Tibial nerve (tissue), 4 donors: ENCODE measurements around the gene MAP1LC3B. TPM values are rescaled to one million over a fixed set of nuclear protein-coding genes. Genes with fewer than 3 reads are reported as not detected.

ENCODE experiments used
- DNase-seq, 2 donors: peaks; one replicate each; pipeline ENCODE4 v3.0.0-alpha.2; 2019; ENCODE audit warnings: low spot score in 2 of 2
- H3K27ac ChIP-seq, 4 donors: fragments of 200-600 bp; sonication (generic) in 3 of 4; one replicate each; pipeline ENCODE4 v1.5.1; 2017 to 2019; ENCODE audit warnings: mild to moderate bottlenecking in 1 of 4
- H3K27me3 ChIP-seq, 2 donors: fragments of 200-600 bp; sonication (generic) in 1 of 2; one replicate each; pipeline versions ENCODE4 v1.5.1 to v1.6.0; 2017 to 2019
- H3K36me3 ChIP-seq, 3 donors: fragments of 200-600 bp; sonication (generic); one replicate each; pipeline ENCODE4 v1.5.1; 2018 to 2019
- H3K4me1 ChIP-seq, 4 donors: fragments of 200-600 bp; sonication (generic) in 3 of 4; one replicate each; pipeline ENCODE4 v1.5.1; 2017 to 2019
- H3K4me3 ChIP-seq, 4 donors: fragments of 200-600 bp; sonication (generic) in 3 of 4; one replicate each; pipeline ENCODE4 v1.5.1; 2017 to 2019; ENCODE audit warnings: mild to moderate bottlenecking in 1 of 4, moderate library complexity in 1 of 4
- H3K9me3 ChIP-seq, 4 donors: fragments of 200-600 bp; sonication (generic) in 3 of 4; one replicate each; pipeline ENCODE4 v1.5.1; 2017 to 2019
- EP300 ChIP-seq, 2 donors: sonication (generic); formaldehyde crosslinking; IDR thresholded peaks; one replicate each; pipeline ENCODE4 v1.6.1; 2017; ENCODE audit warnings: antibody characterized with exemption in 2 of 2, mild to moderate bottlenecking in 1 of 2
- POLR2A ChIP-seq, 2 donors: fragments of 450-650 bp; IDR thresholded peaks; one replicate each; pipeline ENCODE4 v1.6.1; 2017; ENCODE audit warnings: antibody characterized with exemption in 2 of 2, mild to moderate bottlenecking in 2 of 2, moderate library complexity in 2 of 2
- WGBS, 2 donors: methylation state at CpG; one replicate each; pipeline ENCODE4 v1.1.5; 2018; 5-methylcytosine and 5-hydroxymethylcytosine counted together
- total RNA-seq, 4 donors: library from RNA; depleted of rRNA; stranded (reverse); fragments of >200 nt; gene quantifications; one replicate each; pipeline ENCODE4 v1.1.0, GENCODE V29; 2016
- TF ChIP-seq, protein P1 (sequence below), 5 experiments: fragments of 200-600 bp in 3 of 5; fragments of 450-650 bp in 2 of 5; sonication (generic) in 3 of 5; IDR thresholded peaks; one replicate each; pipeline ENCODE4 v1.5.1; 2016 to 2019; ENCODE audit warnings: antibody characterized with exemption in 5 of 5, mild to moderate bottlenecking in 3 of 5, moderate library complexity in 2 of 5

Gene MAP1LC3B
- total RNA-seq, 4 donors from 2014 or later: 60.9 to 78.1 (median 68.2) TPM

DNA sequence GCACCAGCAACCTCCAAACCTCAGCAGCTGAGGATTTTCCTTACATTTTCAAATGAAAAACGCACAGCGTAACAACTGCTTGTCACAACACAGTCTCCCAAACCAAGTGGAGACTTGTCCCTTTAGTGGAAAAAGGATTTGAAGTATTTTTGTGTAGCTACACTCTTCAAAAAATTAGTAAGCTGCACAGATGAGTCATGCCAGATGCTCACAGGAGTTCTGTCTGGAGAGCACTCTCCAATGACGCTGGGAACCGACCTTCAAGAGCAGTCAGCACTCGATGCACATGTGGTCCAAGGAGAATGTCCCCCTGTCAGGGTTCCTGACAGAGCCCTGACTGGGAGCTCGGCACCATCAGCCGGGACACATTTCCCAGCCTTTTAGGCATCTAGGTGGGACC lies 39.8 kb downstream of the MAP1LC3B start:
- DNase-seq: no peak
- TF ChIP-seq EP300 (IDR thresholded peaks at IDR 0.05) (no peak), POLR2A (IDR thresholded peaks at IDR 0.05) (no peak)
- TF ChIP-seq, protein P1, sequence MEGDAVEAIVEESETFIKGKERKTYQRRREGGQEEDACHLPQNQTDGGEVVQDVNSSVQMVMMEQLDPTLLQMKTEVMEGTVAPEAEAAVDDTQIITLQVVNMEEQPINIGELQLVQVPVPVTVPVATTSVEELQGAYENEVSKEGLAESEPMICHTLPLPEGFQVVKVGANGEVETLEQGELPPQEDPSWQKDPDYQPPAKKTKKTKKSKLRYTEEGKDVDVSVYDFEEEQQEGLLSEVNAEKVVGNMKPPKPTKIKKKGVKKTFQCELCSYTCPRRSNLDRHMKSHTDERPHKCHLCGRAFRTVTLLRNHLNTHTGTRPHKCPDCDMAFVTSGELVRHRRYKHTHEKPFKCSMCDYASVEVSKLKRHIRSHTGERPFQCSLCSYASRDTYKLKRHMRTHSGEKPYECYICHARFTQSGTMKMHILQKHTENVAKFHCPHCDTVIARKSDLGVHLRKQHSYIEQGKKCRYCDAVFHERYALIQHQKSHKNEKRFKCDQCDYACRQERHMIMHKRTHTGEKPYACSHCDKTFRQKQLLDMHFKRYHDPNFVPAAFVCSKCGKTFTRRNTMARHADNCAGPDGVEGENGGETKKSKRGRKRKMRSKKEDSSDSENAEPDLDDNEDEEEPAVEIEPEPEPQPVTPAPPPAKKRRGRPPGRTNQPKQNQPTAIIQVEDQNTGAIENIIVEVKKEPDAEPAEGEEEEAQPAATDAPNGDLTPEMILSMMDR (IDR thresholded peaks at IDR 0.05): no peak
- WGBS, 2 donors: 78 to 84% methylated on average over 7 of the region's 7 CpGs

DNA sequence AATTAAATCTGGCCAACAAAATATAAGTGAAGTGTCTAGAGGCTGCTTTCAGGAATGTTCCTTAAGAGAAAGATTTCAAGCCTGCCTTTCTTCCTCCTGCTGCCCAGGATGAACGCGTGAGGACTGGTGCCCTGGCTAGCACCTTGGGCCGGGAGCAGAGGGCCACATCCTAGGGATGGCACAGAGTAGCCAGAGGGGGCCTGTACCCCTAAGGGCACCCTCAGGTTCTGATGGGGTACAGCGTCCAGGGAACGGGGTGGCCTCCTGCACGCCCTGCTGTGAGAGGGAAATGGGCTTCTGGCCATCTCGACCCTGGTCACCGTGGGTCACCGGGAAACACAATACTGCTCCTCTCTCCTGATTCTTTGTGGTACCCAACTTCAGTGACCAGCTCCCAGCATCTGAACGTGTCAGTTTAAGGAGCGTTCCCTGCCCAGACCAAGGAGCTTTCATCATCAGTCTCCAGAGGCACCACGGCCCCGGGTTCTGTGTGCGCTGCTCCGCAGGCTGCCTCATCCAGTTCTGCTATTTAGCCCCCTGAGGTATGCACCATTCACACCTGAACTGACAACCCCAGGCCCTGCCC lies 40.3 kb downstream of the MAP1LC3B start:
- Histone ChIP-seq H3K27ac (no peak overlapping the region), H3K36me3 (peaks cover 0 to 38% (median 0%) of the 10 kb centered on the region in 3 donors), H3K4me1 (peaks cover 0 to 21% (median 9%) of the 10 kb centered on the region in 4 donors), H3K4me3 (no peak overlapping the region), H3K27me3 (no peaks in the 10 kb centered on the region), H3K9me3 (no peaks in the 10 kb centered on the region)
- 86 to 90% methylated on average over 12 to 15 of the region's 15 CpGs for WGBS, 2 donors
- no peak for DNase-seq
- no peak for TF ChIP-seq EP300 (IDR thresholded peaks at IDR 0.05)
- TF ChIP-seq, protein P1 (IDR thresholded peaks at IDR 0.05): no peak
- no peak for TF ChIP-seq POLR2A (IDR thresholded peaks at IDR 0.05)

More for the DNA sequence above, 39.8 kb downstream of the MAP1LC3B start:
- H3K4me1 ChIP-seq: peaks cover 0 to 20% (median 9%) of the 10 kb centered on the region in 4 donors
- H3K27ac ChIP-seq: no peak overlapping the region
- no peaks in the 10 kb centered on the region for H3K27me3 ChIP-seq
- H3K4me3 ChIP-seq: no peak overlapping the region
- no peaks in the 10 kb centered on the region for H3K9me3 ChIP-seq
- H3K36me3 ChIP-seq: peaks cover 0 to 38% (median 0%) of the 10 kb centered on the region in 3 donors

DNA sequence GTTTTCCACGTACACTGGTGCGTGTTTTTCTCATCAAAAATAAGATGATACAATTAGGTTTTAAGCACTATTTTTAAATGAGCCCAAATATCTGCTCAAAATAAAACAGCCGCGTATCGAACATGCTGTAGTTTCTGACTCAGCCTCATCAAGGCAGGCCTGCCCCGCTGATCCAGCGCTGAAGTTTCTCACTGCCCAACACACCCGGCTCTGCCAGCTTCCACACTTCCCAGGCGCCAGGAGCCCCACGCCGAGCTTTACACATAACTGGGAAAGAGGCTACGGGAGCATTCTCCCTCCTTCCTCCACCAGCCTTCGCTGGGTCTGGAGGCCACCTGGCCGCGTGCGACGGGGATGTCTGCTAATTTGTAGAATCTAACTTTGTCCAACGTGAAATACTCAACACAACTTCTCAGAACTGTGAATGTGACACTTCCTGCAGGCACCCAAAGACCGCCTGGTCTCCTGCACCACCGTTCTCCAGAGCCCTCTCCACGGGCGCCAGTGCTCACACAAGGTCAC lies 42.1 kb downstream of the MAP1LC3B start:
- Histone ChIP-seq H3K4me3 (no peak overlapping the region), H3K36me3 (peaks cover 0 to 38% (median 0%) of the 10 kb centered on the region in 3 donors), H3K27ac (no peak overlapping the region), H3K9me3 (no peaks in the 10 kb centered on the region), H3K27me3 (no peaks in the 10 kb centered on the region), H3K4me1 (peaks cover 0 to 21% (median 9%) of the 10 kb centered on the region in 4 donors)
- 92 to 94% methylated on average over 22 of the region's 22 CpGs for WGBS, 2 donors
- TF ChIP-seq, protein P1 (IDR thresholded peaks at IDR 0.05): no peak
- TF ChIP-seq POLR2A (IDR thresholded peaks at IDR 0.05) (no peak), EP300 (IDR thresholded peaks at IDR 0.05) (no peak)
- DNase-seq: no peak

DNA sequence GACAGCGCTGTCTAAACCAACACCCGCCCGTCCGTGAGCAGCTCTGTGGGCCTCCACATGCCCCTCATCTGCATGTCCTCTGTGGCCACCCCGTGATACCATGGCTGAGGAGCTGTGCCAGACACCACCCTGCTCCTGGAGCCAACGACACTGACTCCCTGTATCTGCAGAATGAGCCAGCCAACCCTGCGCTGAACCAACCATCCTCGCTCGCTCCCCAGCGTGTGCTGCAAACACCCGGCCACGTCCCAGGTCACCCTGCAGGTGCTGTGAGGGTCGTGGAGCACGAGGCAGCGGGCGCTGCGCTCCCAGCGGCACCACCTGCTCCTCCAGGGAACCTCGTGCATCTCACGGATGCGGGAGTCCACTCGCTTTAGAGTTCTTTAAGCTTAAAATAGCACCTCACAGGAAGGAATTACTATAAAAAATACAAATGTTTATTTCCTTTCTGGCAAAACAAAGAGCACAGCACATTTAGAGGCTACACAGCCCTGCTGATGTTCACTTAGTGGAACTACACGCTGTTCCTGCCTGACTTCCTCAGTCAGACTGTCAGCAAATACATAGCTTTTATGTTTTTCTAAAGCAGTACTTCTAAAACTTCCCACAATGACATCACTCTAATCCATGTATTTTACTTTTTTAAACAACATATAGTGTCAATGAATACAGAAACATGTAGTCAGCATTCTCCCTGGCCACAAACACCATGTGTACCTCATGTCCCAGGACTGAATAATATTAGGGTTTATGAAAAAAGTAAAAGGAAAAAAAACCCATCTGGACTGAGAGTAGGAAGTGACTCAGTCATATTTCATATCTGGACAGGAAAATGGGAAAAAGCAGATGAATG lies 43.5 kb downstream of the MAP1LC3B start:
- no peak for DNase-seq
- Histone ChIP-seq H3K36me3 (peaks cover 0 to 31% (median 0%) of the 10 kb centered on the region in 3 donors), H3K27me3 (no peaks in the 10 kb centered on the region), H3K4me1 (peaks cover 0 to 21% (median 9%) of the 10 kb centered on the region in 4 donors), H3K9me3 (no peaks in the 10 kb centered on the region), H3K27ac (peak overlapping the region in 3 of 4 donors; percentile 31 to 82 (median 69)), H3K4me3 (peak overlapping the region in 1 of 4 donors; percentile 17)
- TF ChIP-seq EP300 (IDR thresholded peaks at IDR 0.05): peak; percentile 30 to 67
- TF ChIP-seq, protein P1 (IDR thresholded peaks at IDR 0.05): no peak
- WGBS, 2 donors: 68 to 70% methylated on average over 23 of the region's 23 CpGs
